HCT116 (cell line): ENCODE measurements around the gene HEPN1. TPM values are rescaled to one million over a fixed set of nuclear protein-coding genes. Genes with fewer than 3 reads are reported as not detected.

ENCODE experiments used
- ATAC-seq: fragments of 200-7000 bp; cut with Tn5 transposase; 2 replicates; pipeline ENCODE4 v1.9.1; 2020; ENCODE audit warnings: mild to moderate bottlenecking, moderate library complexity
- BruUV-seq: library from RNA; stranded (reverse); fragments of 400-500 nt; replicated peaks from 2 replicates; lab custom pipeline; 2021; lab: Mats Ljungman, UMichigan
- CTCF ChIA-PET: fragments of 300-600 bp; sonication (Branson Sonifier 250); formaldehyde crosslinking; loops from one replicate; lab custom pipeline; 2021; ENCODE audit warnings: antibody characterized with exemption; lab: Charles Lee
- POLR2A ChIA-PET: fragments of 300-600, 350-600 bp; sonication (Branson Sonifier 250); formaldehyde crosslinking; loops from one replicate; lab custom pipeline; 2021; ENCODE audit warnings: antibody characterized with exemption; lab: Charles Lee
- RAD21 ChIA-PET, 2 experiments: fragments of 300-600 bp; sonication (Branson Sonifier 250); formaldehyde crosslinking; loops; one replicate each; lab custom pipeline; 2023; ENCODE audit warnings: low total read pairs in 2 of 2; ENCODE audit not compliant: uncharacterized antibody in 2 of 2, unreplicated experiment in 2 of 2, low non-redundant PET in 1 of 2; lab: Charles Lee
- DNase-seq: peaks from one replicate; pipeline ENCODE4 v3.0.0-alpha.2; 2010; ENCODE audit warnings: low read depth, low spot score
- H2AFZ ChIP-seq: fragments of 200-600 bp; shearing (Covaris generic), sonication (generic); 2 replicates; pipeline ENCODE4 v1.6.1; 2017; ENCODE audit warnings: low read depth, mixed run types, mixed read lengths, antibody characterized with exemption, low read length; ENCODE audit not compliant: poor library complexity, severe bottlenecking
- H3K27ac ChIP-seq: 2 replicates; pipeline ENCODE4 v1.5.1; 2012; ENCODE audit warnings: low read depth, low read length
- H3K27me3 ChIP-seq: fragments of 200-600 bp; sonication (generic); 2 replicates; pipeline ENCODE4 v1.6.1; 2016; ENCODE audit warnings: mixed run types, low read length, mixed read lengths; ENCODE audit not compliant: insufficient read depth
- H3K36me3 ChIP-seq, 2 experiments: fragments of 200-500 bp in 1 of 2; fragments of 200-600 bp in 1 of 2; sonication (Bioruptor generic) in 1 of 2; sonication (generic) in 1 of 2; 2 replicates each; pipeline versions ENCODE4 v1.5.1 to v1.6.1; 2014 to 2016; ENCODE audit warnings: low read length in 2 of 2, inconsistent platforms in 1 of 2, mixed read lengths in 1 of 2, mixed run types in 1 of 2; ENCODE audit not compliant: insufficient read depth in 2 of 2, control insufficient read depth in 1 of 2
- H3K4me1 ChIP-seq, 2 experiments: fragments of 200-600 bp in 1 of 2; sonication (generic) in 1 of 2; 2 replicates each; pipeline versions ENCODE4 v1.5.1 to v1.6.1; 2012 to 2017; ENCODE audit warnings: low read length in 2 of 2, inconsistent platforms in 1 of 2, mild to moderate bottlenecking in 1 of 2, mixed read lengths in 1 of 2, mixed run types in 1 of 2, moderate library complexity in 1 of 2; ENCODE audit not compliant: insufficient read depth in 2 of 2, control insufficient read depth in 1 of 2
- H3K4me2 ChIP-seq: fragments of 200-600 bp; sonication (generic); 2 replicates; pipeline ENCODE4 v1.6.1; 2017; ENCODE audit warnings: mixed run types, low read length, mixed read lengths
- H3K4me3 ChIP-seq, 2 experiments: fragments of 200-600 bp in 1 of 2; sonication (generic) in 1 of 2; replicated peaks in 1 of 2; 2 replicates each; pipeline ENCODE4 v1.5.1; 2011 to 2016; ENCODE audit warnings: low read length in 2 of 2, control low read depth in 1 of 2, low read depth in 1 of 2, mild to moderate bottlenecking in 1 of 2, mixed read lengths in 1 of 2, mixed run types in 1 of 2
- H3K79me2 ChIP-seq: fragments of 200-600 bp; sonication (generic); 2 replicates; pipeline ENCODE4 v1.6.1; 2017; ENCODE audit warnings: mild to moderate bottlenecking, mixed run types, low read length, moderate library complexity, mixed read lengths; ENCODE audit not compliant: insufficient read depth
- H3K9ac ChIP-seq: fragments of 200-600 bp; sonication (generic); 2 replicates; pipeline ENCODE4 v1.6.1; 2016; ENCODE audit warnings: low read length, mixed read lengths
- H3K9me2 ChIP-seq: fragments of 200-600 bp; sonication (generic), shearing (Covaris generic); 2 replicates; pipeline ENCODE4 v1.6.1; 2017; ENCODE audit warnings: mixed run types, mild to moderate bottlenecking, moderate library complexity; ENCODE audit not compliant: insufficient read depth
- H3K9me3 ChIP-seq, 2 experiments: fragments of 200-500 bp in 1 of 2; fragments of 200-600 bp in 1 of 2; sonication (Bioruptor generic) in 1 of 2; sonication (generic) in 1 of 2; 2 replicates each; pipeline ENCODE4 v1.6.1; 2014 to 2017; ENCODE audit warnings: low read length in 2 of 2, mixed read lengths in 2 of 2, inconsistent platforms in 1 of 2, low read depth in 1 of 2, mild to moderate bottlenecking in 1 of 2, mixed run types in 1 of 2, moderate library complexity in 1 of 2; ENCODE audit not compliant: control insufficient read depth in 1 of 2, insufficient read depth in 1 of 2
- H4K20me1 ChIP-seq: fragments of 200-600 bp; sonication (generic), shearing (Covaris generic); 2 replicates; pipeline ENCODE4 v1.6.1; 2017; ENCODE audit warnings: mixed run types, mild to moderate bottlenecking, moderate library complexity; ENCODE audit not compliant: insufficient read depth
- CBX3 ChIP-seq: IDR thresholded peaks from 2 replicates; pipeline ENCODE4 v1.6.1; 2012; ENCODE audit warnings: low read depth
- CEBPB ChIP-seq: IDR thresholded peaks from 2 replicates; pipeline ENCODE4 v1.6.1; 2012; ENCODE audit warnings: low read depth
- ELF1 ChIP-seq: IDR thresholded peaks from 2 replicates; pipeline ENCODE4 v1.6.1; 2012; ENCODE audit warnings: low read depth, borderline replicate concordance
- EZH2 ChIP-seq: fragments of 200-600 bp; sonication (generic); IDR thresholded peaks from 2 replicates; pipeline ENCODE4 v1.6.1; 2017; ENCODE audit warnings: antibody characterized with exemption, mixed run types
- FOSL1 ChIP-seq: IDR thresholded peaks from 2 replicates; pipeline ENCODE4 v1.6.1; 2012; ENCODE audit warnings: low read depth
- POLR2A ChIP-seq: IDR thresholded peaks from 2 replicates; pipeline ENCODE4 v1.7.0; 2011; ENCODE audit warnings: borderline replicate concordance; ENCODE audit not compliant: insufficient read depth, insufficient read length; ENCODE audit errors: extremely low read depth
- SP1 ChIP-seq: IDR thresholded peaks from 2 replicates; pipeline ENCODE4 v1.6.1; 2012; ENCODE audit warnings: low read depth
- TCF7L2 ChIP-seq: IDR thresholded peaks from 2 replicates; pipeline ENCODE4 v1.7.0; 2011; ENCODE audit warnings: borderline replicate concordance, inconsistent platforms; ENCODE audit not compliant: insufficient read depth, insufficient read length; ENCODE audit errors: extremely low read depth
- ZNF274 ChIP-seq: fragments of 200-500 bp; sonication (Bioruptor generic); IDR thresholded peaks from 2 replicates; pipeline ENCODE4 v1.6.1; 2014; ENCODE audit warnings: mild to moderate bottlenecking, low read depth, low read length, inconsistent platforms
- intact Hi-C: fragments of 100-400 bp; cut with micrococcal nuclease; formaldehyde crosslinking; loops from 2 replicates; pipeline ENCODE4 v1.10.0; 2022
- total RNA-seq: library from RNA; stranded (reverse); gene quantifications from one replicate; pipeline ENCODE4 v1.2.1, GENCODE V29; 2021; ENCODE audit not compliant: unreplicated experiment
- TF ChIP-seq, protein P1 (sequence below), 3 experiments: fragments of 200-600 bp in 1 of 3; sonication (generic) in 1 of 3; IDR thresholded peaks in 2 of 3; conservative IDR thresholded peaks in 1 of 3; 2 replicates each; pipeline ENCODE4 v1.5.1; 2012 to 2017; ENCODE audit warnings: low read depth in 2 of 3, low read length in 2 of 3, antibody characterized with exemption in 1 of 3, borderline replicate concordance in 1 of 3, control low read depth in 1 of 3, mild to moderate bottlenecking in 1 of 3, mixed read lengths in 1 of 3, mixed run types in 1 of 3, moderate library complexity in 1 of 3; ENCODE audit not compliant: insufficient read depth in 1 of 3
- TF ChIP-seq, protein P2 (sequence below): IDR thresholded peaks from 2 replicates; pipeline ENCODE4 v1.6.1; 2011; ENCODE audit warnings: mild to moderate bottlenecking, low read length, moderate library complexity; ENCODE audit not compliant: insufficient replicate concordance; ENCODE audit errors: extremely low read depth

HEPN1 gene
- total RNA-seq, 1 experiment from 2014 or later = not detected

DNA sequence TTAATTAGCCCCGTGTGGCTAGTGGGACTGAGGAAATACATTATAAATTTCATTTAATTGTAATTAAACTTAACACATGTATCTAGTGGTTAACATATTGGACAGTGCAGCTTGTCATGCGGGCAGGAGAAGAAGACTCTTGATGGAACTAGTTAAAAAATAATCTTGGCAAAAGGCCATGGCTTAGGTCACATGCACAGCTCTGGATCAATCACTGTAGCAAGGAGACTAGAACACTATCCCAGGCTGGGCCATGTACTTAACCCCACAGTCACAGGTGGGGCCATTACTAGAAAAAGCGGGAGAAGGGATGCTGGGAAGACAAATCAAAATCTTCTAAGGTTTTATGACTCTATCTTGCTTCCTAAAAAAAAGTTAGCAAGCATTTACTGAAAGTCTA, 25.5 kb downstream of the HEPN1 start (continued):
- TF ChIP-seq CEBPB (no peak), FOSL1 (no peak)

DNA sequence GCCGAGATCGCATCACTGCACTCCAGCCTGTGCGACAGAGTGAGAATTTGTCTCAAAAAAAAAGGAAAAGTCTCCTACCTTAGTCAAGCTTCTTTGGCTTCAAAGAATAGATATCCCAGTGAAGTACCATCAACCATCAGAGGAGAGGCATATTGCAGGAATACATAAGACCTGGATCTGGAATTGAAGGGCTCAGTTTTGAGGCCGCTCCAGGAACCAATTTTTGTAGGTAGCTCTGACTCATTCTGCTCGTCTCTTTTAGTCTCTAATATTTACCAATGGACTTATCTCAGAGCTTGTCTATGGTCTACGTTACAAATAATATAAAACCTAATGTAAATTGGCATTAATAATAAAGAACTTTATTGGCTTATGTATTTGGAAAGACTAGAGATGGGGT, 26.8 kb downstream of the HEPN1 start:
- H3K9ac ChIP-seq = no peak overlapping the region
- ChIA-PET RAD21 (no interaction called here), CTCF (no interaction called here), POLR2A (no interaction called here)
- no TSS peak for BruUV-seq
- H3K36me3 ChIP-seq = no peaks in the 10 kb centered on the region
- H3K9me2 ChIP-seq = no peaks in the 10 kb centered on the region
- H2AFZ ChIP-seq = no peak overlapping the region
- H3K4me1 ChIP-seq = peaks cover 0 to 6% of the 10 kb centered on the region in 2 experiments; a peak in 1 of 4 replicates
- no peak overlapping the region for H3K27ac ChIP-seq
- intact Hi-C loops = no loop called here
- no peak overlapping the region for H3K4me2 ChIP-seq
- ATAC-seq (no peak), DNase-seq (no peak)
- no peaks in the 10 kb centered on the region for H4K20me1 ChIP-seq
- H3K79me2 ChIP-seq = no peaks in the 10 kb centered on the region
- H3K9me3 ChIP-seq = no peaks in the 10 kb centered on the region
- TF ChIP-seq ZNF274 (no peak), POLR2A (no peak)
- H3K4me3 ChIP-seq = no peak overlapping the region
- H3K27me3 ChIP-seq = no peaks in the 10 kb centered on the region

DNA sequence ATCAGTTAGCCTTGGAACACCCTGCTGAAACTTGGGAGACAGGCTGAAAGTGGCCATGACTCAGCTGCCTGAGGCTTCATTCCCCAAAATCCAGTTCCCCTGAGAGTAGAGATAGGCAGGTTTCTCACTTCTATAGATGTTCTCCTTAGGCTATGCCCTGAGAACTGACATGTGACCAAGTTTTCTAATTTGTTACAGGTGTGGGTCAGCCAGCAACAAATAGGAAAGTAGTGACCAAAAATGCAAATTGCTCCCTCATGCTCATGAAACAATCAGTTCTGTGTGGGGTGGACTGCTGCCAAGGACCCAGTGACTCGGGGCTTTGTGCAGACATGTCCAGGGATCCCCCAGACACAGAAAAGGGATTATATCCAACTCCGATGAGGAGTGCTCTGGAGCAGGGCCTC, 27.7 kb downstream of the HEPN1 start:
- H3K9ac ChIP-seq = no peak overlapping the region
- no peaks in the 10 kb centered on the region for H3K79me2 ChIP-seq
- intact Hi-C loops = no loop called here
- no TSS peak for BruUV-seq
- ChIA-PET POLR2A (no interaction called here), CTCF (no interaction called here)
- no peaks in the 10 kb centered on the region for H3K36me3 ChIP-seq
- H3K9me3 ChIP-seq = no peaks in the 10 kb centered on the region
- DNase-seq (no peak), ATAC-seq (no peak)
- H3K27me3 ChIP-seq = no peaks in the 10 kb centered on the region
- H3K4me1 ChIP-seq = peaks cover 0 to 6% of the 10 kb centered on the region in 2 experiments; a peak in 1 of 4 replicates
- no peak overlapping the region for H3K27ac ChIP-seq
- H3K4me3 ChIP-seq = no peak overlapping the region
- H3K9me2 ChIP-seq = no peaks in the 10 kb centered on the region
- no peak overlapping the region for H3K4me2 ChIP-seq
- no peak for TF ChIP-seq FOSL1
- TF ChIP-seq EZH2 = no peak
- TF ChIP-seq, protein P1, sequence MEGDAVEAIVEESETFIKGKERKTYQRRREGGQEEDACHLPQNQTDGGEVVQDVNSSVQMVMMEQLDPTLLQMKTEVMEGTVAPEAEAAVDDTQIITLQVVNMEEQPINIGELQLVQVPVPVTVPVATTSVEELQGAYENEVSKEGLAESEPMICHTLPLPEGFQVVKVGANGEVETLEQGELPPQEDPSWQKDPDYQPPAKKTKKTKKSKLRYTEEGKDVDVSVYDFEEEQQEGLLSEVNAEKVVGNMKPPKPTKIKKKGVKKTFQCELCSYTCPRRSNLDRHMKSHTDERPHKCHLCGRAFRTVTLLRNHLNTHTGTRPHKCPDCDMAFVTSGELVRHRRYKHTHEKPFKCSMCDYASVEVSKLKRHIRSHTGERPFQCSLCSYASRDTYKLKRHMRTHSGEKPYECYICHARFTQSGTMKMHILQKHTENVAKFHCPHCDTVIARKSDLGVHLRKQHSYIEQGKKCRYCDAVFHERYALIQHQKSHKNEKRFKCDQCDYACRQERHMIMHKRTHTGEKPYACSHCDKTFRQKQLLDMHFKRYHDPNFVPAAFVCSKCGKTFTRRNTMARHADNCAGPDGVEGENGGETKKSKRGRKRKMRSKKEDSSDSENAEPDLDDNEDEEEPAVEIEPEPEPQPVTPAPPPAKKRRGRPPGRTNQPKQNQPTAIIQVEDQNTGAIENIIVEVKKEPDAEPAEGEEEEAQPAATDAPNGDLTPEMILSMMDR (IDR thresholded peaks at IDR 0.05 in 2 of 3, conservative IDR thresholded peaks at IDR 0.05 in 1 of 3; ENCODE audit: borderline replicate concordance in 1 of 3, insufficient read depth in 1 of 3, low read depth in 2 of 3, low read length in 2 of 3) = no peak
- TF ChIP-seq ZNF274 = no peak
- TF ChIP-seq ELF1 = no peak
- no peak for TF ChIP-seq SP1
- TF ChIP-seq TCF7L2 = no peak
- TF ChIP-seq, protein P2, sequence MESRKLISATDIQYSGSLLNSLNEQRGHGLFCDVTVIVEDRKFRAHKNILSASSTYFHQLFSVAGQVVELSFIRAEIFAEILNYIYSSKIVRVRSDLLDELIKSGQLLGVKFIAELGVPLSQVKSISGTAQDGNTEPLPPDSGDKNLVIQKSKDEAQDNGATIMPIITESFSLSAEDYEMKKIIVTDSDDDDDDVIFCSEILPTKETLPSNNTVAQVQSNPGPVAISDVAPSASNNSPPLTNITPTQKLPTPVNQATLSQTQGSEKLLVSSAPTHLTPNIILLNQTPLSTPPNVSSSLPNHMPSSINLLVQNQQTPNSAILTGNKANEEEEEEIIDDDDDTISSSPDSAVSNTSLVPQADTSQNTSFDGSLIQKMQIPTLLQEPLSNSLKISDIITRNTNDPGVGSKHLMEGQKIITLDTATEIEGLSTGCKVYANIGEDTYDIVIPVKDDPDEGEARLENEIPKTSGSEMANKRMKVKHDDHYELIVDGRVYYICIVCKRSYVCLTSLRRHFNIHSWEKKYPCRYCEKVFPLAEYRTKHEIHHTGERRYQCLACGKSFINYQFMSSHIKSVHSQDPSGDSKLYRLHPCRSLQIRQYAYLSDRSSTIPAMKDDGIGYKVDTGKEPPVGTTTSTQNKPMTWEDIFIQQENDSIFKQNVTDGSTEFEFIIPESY = no peak
- TF ChIP-seq CBX3 = no peak
- TF ChIP-seq, all 23 proteins: peak for 0
- RAD21 ChIA-PET = no interaction called here
- Histone ChIP-seq H4K20me1 (no peaks in the 10 kb centered on the region), H2AFZ (no peak overlapping the region)
